Measurements from ENCODE around the gene TSC22D2. TPM values are rescaled to one million over a fixed set of nuclear protein-coding genes. Genes with fewer than 3 reads are reported as not detected.
A peak's percentile ranks its signal among the peaks of the same experiment; 100 is the strongest.

TSC22D2 gene
- total and polyA plus RNA-seq, 10 of the 15 experiments (the other 5 are each of a cell fraction or from before 2014, with no cell fraction given) = 7.4 to 19.4 (median 10.9) TPM

- no peak for TF ChIP-seq STAT1 (conservative IDR thresholded peaks at IDR 0.05)
- TF ChIP-seq BHLHE40 (IDR thresholded peaks at IDR 0.05; ENCODE audit: borderline replicate concordance in 1 of 2, low read depth in 2 of 2, low read length in 1 of 2) = peak; percentile 59 to 76; a peak in 3 of 4 replicates
- no peak for TF ChIP-seq ELK1 (IDR thresholded peaks at IDR 0.05; ENCODE audit: low read depth, low read length)
- TF ChIP-seq NFXL1 (IDR thresholded peaks at IDR 0.05; ENCODE audit: borderline replicate concordance) = no peak
- peak; percentile 42; the same call in 1 of the 2 replicates for TF ChIP-seq MXI1 (IDR thresholded peaks at IDR 0.05; ENCODE audit: low read depth, low read length)
- TF ChIP-seq SREBF2 (IDR thresholded peaks at IDR 0.05; ENCODE audit: low read length) = no peak
- no peak for TF ChIP-seq EGR1 (IDR thresholded peaks at IDR 0.05; ENCODE audit: borderline replicate concordance in 1 of 2, low read depth in 2 of 2, low read length in 2 of 2)
- TF ChIP-seq E2F8 (IDR thresholded peaks at IDR 0.05; ENCODE audit: low read depth, partially characterized antibody) = no peak
- no peak for TF ChIP-seq HSF1 (IDR thresholded peaks at IDR 0.05; ENCODE audit: low read depth, low read length)
- no peak; the same call in none of the 2 replicates for TF ChIP-seq JUNB (IDR thresholded peaks at IDR 0.05)
- peak; percentile 58; the same call in 1 of the 2 replicates for TF ChIP-seq TCF12 (IDR thresholded peaks at IDR 0.05; ENCODE audit: low read depth, low read length)
- peak; percentile 30 for TF ChIP-seq DPF2 (IDR thresholded peaks at IDR 0.05)
- TF ChIP-seq ZBTB11 (CRISPR knock-in tag; IDR thresholded peaks at IDR 0.05) = no peak
- 0 out of 2 replicates have a peak, but pooled peaks have one; percentile 47 for TF ChIP-seq MLLT1 (IDR thresholded peaks at IDR 0.05)
- TF ChIP-seq POLR2AphosphoS5 (IDR thresholded peaks at IDR 0.05; ENCODE audit: low read length) = no peak
- no peak for TF ChIP-seq MYB (IDR thresholded peaks at IDR 0.05; ENCODE audit: borderline replicate concordance, low read depth, low read length)
- TF ChIP-seq ZNF24 (IDR thresholded peaks at IDR 0.05) = 0 out of 2 replicates have a peak, but pooled peaks have one; percentile 6
- TF ChIP-seq CHD2 (IDR thresholded peaks at IDR 0.05; ENCODE audit: borderline replicate concordance, low read depth, low read length) = peak; percentile 74
Measured at GRCh38 chr3:150384296-150385212, 23.5 kb upstream of the TSC22D2 start (continued).

All from GM12878 (cell line).